SW480 (cell line): ENCODE results near the gene CEP70.
A peak's percentile ranks its signal among the peaks of the same experiment; 100 is the strongest.
"Not testable (repeated sequence)": the region's sequence is repeated elsewhere in the genome, so short reads cannot be mapped to it uniquely, and the experiment has no call there.

Experiments used
- DNase-seq: peaks from one replicate; pipeline ENCODE4 v3.0.0-alpha.2; 2016; ENCODE audit warnings: low spot score

CEP70 gene

GRCh38 chr3:138594150-138594934 is at the start of gene CEP70:
Gene CEP70, minus strand, starts transcription at chr3:138594260. Its CDS starts 21,333 bp downstream, at chr3:138572927.
- DNase-seq = peak; percentile 97

DNA sequence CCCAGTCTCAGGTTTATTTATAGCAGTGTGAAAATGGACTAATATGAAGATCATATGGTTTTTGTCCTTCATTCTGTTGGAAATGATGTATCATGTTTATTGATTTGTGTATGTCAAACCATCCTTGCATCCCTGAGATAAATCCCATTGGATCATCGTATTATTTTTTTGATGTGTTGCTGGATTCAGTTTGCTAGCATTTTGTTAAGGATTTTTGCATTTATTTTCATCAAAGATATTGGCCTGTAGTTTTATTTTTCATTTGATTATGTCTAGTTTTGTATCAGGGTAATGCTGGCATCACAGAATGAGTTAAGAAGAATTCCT is 48.8 kb upstream of the CEP70 start:
- DNase-seq = no peak

DNA sequence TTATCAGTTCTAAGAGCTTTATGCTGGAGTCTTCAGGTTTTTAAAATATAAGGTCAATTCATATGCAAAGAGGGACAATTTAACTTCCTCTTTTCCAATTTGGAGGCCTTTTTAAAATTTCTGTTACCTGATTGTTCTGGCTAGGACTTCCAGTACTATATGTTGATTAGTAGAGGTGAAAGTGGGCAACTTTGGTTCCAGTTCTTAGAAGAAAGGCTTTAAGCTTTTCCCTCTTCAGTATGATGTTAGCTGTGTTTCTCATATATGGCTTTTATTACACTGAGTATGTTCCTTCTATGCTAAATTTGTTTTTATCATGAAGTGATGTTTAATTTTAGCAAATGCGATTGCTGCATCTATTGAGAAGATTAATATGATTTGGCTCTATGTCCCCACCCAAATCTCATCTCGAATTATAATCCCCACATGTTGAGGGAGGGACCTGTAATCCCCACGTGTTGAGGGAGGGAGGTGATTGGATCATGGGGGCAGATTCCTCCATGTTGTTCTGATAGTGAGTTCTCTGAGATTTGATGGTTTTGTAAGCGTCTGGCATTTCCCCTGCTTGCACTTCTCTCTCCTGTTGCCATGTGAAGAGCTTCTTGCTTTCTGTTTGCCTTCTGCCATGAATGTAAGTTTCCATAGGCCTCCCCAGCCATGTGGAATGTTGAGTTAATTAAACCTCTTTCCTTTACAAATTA is 48.3 kb upstream of the CEP70 start:
- no peak for DNase-seq

DNA sequence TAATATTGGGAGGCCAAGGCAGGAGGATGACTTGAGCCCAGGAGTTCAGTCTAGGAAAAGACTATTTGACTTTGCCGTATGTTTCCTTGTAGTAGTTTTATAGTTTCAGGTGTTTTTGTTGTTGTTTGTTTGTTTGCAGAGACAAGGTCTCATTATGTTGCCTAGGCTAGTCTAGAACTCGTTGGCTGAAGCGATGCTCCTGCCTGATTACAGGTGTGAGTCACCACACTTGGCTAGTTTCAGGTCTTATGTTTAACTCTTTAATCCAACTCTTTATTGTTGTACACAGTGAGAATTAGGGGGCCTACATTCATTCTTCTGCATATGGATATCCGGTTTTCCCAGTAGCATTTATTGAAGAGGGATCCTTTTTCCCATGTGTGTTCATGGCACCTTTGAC is 46.5 kb upstream of the CEP70 start:
- DNase-seq = no peak

DNA sequence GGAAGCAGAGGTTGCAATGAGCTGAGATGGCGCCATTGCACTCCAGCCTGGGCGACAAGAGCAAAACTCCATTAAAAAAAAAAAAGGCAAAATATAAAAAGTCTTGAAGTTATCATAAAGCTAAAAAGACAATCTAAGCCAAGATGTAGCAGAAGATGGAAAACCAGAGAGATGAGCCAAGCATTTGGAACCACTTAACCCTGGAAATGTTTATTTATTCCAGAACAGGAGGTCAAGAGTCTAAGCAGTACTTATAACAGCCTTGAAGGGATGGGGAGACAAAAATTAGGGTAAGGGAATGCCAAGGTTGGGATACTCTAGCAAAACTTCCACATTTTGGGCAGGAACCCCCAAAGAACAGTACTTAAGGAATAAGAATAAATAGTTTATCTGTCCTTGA is 44.6 kb upstream of the CEP70 start:
- no peak for DNase-seq

- DNase-seq = no peak
Observed at GRCh38 chr3:138629526-138629925, 35.5 kb upstream of the CEP70 start.

DNA sequence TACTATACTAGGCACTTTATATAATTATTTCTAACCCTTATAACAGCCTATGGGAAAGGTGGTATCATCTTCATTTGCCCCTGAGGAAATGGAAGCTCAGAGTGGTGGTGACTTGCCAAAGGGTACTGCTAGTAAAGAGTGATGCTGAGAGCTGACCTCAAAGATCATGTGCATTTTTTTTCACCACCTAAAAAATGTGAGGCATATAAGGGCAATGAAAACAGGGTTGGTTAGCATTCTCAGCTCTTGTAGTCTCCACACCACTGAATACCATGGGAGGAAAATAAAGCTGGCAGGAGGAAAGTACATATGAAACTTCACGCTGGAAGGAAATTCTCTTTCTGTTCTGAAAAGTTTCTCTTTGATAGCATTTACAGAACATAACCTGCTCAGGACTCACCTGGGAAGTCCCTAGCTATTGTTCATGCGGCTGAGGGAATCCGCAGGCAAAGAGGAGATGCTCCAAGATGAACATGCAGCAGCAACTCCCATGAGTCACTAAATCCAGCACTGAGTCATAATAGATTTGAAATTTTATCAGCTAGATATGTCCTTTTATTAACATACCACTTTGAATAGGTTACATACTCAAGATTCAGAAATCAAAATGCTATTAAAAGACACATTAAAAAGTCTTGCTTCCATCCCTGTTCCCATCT is 31.8 kb upstream of the CEP70 start:
- DNase-seq = peak; percentile 28

- DNase-seq = no peak
Observed at GRCh38 chr3:138624518-138624917, 30.5 kb upstream of the CEP70 start.

GRCh38 chr3:138620431-138620830 is 26.4 kb upstream of the CEP70 start:
- DNase-seq = no peak

- no peak for DNase-seq
Observed at GRCh38 chr3:138615462-138615861, 21.4 kb upstream of the CEP70 start.

DNA sequence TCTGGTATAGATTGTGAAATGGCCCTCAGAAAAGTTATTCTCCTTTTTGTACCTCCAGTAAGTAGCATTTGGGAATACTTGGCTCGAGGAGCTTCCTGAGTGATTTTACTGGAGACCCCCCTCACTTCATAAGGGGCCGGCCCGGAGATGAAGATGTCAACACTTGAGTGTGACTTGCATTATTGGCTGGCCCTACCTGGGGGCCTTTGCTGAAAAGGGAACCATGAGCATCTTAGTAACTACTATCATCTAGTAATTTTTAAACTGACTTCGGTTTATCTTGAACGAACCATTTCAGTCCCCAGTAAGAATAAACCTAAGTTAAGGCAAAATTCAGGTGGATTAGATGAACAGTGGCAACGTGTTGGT is 15.8 kb upstream of the CEP70 start:
- no peak for DNase-seq

DNA sequence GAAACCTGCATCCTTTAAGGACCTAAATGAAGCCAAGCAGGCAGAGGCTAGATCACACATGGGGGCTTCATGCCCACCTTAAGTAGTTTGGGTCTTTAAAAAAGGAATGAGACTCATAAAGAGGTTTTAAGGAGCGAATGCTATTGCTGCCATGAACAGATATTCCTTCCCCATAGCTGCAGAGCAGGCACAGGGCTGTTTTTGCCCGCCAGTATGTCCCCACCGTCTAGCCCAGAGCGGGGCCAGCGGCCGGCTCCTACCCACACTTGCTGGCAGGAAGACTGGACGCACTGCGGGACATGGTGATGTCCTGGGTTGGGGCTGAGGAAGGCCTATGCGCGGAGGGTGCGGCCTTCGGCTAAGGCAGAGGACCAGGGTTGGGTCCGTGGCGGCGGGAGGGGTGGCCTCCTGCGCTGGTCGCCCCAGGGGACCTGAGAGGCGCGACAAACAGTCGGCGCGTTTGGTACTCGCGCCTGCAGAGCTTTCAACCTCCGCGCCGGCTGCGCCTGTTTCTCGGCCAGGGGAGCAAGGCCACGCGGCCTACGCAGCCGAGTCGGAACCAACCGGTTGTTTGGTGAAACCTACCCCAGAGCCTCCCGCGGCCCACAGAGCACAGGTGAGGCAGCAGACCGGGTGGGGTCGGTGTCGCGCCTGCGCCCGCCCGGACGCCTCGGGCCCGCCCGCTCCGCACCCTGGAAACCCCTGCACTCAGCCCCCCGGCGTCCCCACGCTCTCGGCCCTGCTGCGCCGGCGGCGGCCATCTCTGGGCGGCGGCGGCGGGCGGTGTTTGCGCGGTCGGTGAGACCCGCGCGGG is 14.5 kb upstream of the CEP70 start, which contains the start of gene FAIM:
FAIM (plus strand) TSS at position 450 of the 814 bp plus-strand sequence. CDS start 10,956 bp downstream, outside the sequence.
- peak; percentile 76 for DNase-seq

DNA sequence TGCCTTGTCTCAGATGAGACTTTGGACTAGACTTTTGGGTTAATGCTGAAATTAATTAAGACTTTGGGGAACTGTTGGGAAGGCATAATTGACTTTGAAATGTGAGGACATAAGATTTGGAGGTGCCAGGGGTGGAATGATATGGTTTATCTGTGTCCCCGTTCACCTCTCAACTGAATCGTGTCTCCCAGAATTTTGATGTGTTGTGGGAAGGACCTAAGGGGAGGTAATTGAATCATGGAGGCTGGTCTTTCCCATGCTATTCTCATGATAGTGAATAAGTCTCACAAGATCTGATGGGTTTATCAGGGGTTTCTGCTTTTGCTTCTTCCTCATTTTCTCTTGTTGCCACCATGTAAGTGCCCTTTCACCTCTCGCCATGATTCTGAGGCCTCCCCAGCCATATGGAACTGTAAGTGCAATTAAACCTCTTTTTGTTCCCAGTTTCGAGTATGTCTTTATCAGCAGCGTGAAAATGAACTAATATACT is 10.1 kb upstream of the CEP70 start:
- not testable (repeated sequence) for DNase-seq

- DNase-seq = not testable (repeated sequence)
Observed at GRCh38 chr3:138601661-138602060, 7.6 kb upstream of the CEP70 start.

DNA sequence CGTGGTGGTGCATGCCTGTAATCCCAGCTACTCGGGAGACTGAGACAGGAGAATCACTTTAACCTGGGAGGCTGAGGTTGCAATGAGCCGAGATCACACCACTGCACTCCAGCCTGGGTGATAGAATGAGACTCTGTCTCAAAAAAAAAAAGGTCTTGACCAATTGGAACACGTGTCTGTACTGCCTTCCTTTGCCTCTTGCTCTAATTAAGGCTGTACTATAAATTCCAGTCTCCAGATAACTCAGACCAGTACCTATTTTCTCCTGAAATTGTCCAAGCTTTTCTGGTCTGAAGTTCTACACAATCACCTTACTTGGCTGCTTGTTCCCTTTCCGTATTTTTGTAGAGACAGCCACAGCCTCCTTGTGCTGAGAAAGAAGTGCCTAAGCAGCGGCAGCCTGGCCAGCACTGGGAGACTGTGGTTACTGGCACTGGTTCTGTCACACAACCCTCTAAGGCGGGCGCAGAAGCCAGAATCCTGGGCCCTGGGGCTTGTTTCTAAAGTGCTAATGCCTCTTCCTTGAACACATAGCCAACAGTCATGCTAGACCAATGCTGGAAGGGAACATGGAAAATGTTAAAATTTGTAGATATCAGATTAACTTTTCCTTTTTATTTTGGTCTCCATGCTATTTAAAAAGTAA is 6.2 kb upstream of the CEP70 start:
- DNase-seq = no peak

DNA sequence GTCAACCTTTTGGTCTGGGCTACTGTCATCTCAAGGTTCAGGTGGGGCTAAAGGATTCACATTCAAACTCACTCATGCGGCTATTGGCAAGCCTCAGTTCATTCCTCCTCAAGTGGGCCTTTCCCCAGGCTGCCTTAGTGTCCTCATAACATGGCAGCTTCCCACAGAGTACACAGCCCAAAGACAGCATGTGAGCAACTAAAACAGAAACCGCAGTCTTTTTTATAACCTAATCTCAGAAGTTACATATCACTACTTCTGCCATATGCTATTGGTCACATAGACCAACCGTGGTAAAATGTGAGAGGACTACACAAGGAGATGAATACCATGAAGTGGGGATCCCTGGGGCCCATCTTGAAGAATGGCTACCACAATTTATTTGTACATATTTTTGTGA is 4.5 kb upstream of the CEP70 start:
- DNase-seq = no peak

GRCh38 chr3:138597186-138597976 is 3.3 kb upstream of the CEP70 start:
- not testable (repeated sequence) for DNase-seq

DNA sequence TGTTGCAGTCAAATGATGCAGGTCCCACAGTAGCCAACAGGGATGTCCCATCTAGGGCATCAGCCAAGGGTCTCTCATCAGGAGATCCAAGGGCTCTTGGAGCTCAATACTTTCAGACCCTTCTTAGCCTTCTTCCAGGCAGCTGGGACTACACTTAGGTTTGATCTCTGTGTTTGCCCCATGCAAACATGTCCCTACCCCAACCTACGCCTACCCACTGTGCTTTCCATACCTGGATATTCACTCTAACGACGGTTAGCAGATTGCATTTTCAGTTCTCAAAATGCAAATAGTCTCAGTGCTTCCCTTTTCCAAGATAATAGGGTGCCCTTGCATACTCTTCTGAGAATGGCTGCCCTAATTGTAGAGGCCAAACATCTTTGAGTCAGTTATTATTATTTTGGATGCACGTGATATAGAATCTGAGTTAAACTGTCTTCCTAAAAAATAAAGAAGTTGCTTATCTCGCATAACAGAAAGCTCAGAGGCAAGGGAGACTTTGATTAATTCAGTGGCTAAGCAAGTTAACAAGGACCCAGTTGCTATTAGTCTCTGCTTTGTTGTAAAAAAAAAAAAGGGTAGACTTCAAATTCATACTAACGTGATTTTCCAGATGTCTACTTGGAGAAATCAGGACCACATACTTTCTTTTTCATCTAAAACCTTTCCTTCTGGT is 1.0 kb upstream of the CEP70 start:
- DNase-seq = no peak

- peak; percentile 51 for DNase-seq
Observed at GRCh38 chr3:138593488-138594149, 441 bp downstream of the CEP70 start.

DNA sequence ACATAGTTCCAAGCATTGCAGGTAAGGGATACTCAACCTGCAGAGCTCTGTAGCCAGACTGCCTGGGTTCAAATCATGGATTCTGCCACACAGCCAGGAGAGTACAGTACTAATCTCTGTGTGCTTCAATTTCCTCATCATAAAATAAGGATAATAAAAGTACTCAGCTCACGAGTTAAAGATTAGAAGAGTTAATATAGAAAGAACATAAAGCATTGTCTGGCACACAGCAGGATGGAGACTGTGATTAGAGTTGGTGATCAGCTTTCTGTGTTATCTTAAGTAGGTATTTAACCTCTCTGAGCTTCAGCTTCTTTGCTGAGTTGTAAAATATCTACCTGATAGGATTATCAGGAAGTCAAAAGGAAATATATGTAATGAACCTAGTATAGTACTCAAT is 2.7 kb downstream of the CEP70 start:
- no peak for DNase-seq
